Activated CD4-positive, alpha-beta T cell treated with anti-CD3 and anti-CD28 coated beads, Interleukin-2, amount 50 U/mL, for 16 hours (primary cell): ENCODE measurements around the gene TGM3.
A peak's percentile ranks its signal among the peaks of the same experiment; 100 is the strongest.

ENCODE experiments used
- DNase-seq: peaks from one replicate; pipeline ENCODE4 v3.0.0-alpha.2; 2020

TGM3 gene

GRCh38 chr20:2340823-2341222 lies 45.0 kb downstream of the TGM3 start:
- no peak for DNase-seq

- no peak for DNase-seq
Observed at GRCh38 chr20:2341336-2341735, 45.5 kb downstream of the TGM3 start.

- no peak for DNase-seq
Observed at GRCh38 chr20:2342243-2342642, 46.4 kb downstream of the TGM3 start.

GRCh38 chr20:2346188-2346587 lies 50.4 kb downstream of the TGM3 start:
- no peak for DNase-seq

GRCh38 chr20:2348336-2348735 lies 52.5 kb downstream of the TGM3 start:
- DNase-seq, result no peak

DNA sequence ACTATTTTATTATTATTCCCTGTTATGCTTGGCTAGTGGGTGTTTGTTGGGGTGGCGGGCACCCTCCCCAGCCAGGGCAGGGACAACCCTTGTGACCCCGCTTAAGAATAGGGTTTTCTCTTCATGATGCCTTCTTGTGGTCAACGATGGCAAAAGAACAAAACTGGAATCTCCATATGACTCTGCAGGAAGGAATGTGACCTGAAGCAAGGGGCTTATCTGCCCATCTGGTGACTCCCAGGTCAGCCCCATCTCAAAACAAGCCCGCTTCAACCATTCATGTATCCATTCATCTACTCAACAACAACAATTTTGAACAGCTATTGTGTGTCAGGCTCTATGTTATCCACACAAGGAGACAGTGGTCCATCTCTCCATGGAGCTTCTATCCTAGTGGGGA lies 54.0 kb downstream of the TGM3 start:
- no peak for DNase-seq

- DNase-seq, result no peak
Observed at GRCh38 chr20:2350606-2351005, 54.8 kb downstream of the TGM3 start.

DNA sequence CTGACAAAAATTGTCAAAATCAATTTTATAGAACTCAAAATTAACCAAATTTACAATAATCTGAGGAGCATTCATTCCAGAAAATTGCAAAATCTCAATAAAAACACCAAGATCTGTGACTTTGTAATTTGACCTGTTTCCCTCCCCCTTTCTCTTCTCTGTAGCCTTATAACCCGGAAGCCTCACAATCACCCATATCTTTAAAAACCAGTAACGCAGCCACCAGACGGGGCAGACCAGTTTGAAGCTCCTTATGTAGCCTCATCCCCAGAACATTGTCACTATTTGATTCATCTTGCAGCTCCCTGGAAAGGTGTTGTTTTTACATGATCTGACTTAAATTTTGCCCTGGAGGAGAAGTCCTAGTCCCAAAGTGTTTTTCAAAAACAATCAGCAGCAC lies 57.4 kb downstream of the TGM3 start:
- DNase-seq, result no peak

GRCh38 chr20:2357114-2357513 lies 61.3 kb downstream of the TGM3 start:
- no peak for DNase-seq

DNA sequence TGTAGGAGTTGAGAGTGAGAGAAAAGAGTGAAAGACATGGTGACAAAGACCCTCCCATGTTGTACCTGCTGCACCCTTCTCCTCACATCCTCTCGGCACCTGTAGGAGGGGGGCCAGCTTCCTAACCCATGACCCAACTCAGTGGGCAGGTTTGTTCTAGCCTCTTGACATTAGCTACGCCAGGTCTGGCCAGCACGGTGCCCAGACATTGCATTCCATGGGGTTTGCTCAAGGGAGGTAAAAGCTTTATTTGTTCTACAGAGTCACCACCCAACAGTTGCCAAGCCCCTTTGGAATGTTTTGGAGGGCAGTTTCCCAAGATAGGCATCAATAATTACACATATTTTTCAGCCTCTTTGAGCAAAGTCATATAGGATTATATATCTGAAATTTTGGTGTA lies 62.2 kb downstream of the TGM3 start:
- no peak for DNase-seq

DNA sequence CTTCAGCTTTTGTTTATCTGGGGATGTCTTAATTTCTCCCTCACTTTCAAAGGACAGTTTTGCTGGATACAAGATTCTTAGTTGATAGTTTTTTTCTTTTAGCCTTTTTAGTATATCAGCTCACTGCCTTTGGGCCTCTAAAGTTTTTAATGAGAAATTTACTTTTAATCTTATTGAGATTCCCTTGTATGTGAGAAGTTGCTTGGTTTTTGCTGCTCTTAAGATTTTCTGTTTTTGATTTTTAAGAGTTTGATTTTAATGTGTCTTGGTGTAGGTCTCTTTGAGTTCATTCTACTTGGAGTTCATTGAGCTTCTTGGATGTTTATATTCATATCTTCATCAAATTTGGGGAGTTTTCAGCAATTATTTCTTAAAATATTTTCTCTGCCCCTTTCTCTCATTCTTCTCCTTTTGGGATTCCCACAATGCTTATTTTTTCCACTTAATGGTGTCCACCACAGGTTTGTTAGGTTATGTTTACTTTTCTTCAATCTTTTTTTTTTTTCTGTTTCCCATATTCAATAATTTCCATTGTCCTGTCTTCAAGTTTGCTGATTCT lies 65.3 kb downstream of the TGM3 start:
- no peak for DNase-seq

GRCh38 chr20:2363187-2363586 lies 67.4 kb downstream of the TGM3 start:
- DNase-seq, result no peak

DNA sequence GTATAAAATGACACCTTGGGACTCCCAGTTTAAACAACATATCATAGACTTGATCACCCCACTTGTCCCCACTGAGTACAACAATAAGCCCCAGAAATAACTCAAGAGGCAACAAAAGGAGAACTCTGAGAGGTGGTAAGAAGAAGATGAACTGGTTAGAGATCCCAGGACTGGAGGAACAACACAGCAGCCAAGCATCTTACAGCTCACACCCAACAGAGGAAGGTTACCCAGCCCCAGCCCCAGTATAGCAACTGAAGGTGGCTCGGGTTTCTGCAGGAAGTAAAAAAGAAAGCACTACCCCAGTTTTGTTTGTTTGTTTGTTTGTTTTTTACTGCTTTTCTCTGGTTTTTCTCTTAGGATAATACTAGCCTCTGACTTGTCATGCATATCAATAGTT lies 67.8 kb downstream of the TGM3 start:
- no peak for DNase-seq

DNA sequence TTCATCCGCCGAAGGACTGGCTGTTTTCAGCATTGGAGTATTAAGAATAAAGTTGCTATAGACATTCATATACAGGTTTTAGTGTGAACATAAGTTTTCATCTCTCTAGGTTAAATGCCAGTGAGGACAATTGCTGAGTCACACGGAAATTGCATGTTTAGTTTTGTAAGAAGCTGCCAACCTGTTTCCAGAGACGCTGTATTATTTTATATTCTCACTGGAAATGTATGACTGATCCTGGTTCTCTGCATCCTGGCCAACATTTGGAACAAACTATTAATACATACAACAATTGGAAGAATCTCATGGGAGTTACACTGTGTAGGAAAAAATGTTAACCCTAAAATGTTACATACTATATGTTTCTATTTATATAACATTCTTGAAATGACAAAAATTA lies 68.2 kb downstream of the TGM3 start:
- DNase-seq, result no peak

- DNase-seq, result no peak
Observed at GRCh38 chr20:2365091-2365490, 69.3 kb downstream of the TGM3 start.

GRCh38 chr20:2365666-2366065 lies 69.9 kb downstream of the TGM3 start:
- DNase-seq, result no peak

DNA sequence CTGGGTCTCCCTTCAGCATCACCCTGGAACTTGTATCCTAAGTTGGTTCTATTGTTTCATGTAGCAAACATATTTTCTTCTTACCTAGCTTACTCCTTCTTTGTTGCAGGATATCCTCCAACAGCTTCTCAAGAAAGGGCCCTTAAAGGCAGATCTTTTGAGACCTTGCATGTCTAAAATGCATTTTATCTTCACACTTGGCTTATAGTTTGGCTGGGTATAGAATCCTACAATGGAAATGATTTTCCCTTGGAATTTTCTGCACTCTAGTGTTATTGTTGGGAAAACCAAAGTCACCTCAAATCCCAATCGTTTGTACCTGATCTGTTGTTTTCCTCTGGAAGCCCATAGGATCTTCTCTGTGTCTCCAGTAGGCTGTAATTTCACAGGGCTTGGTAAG lies 72.8 kb downstream of the TGM3 start:
- DNase-seq, result no peak

- DNase-seq, result no peak
Observed at GRCh38 chr20:2373098-2373497, 77.3 kb downstream of the TGM3 start.

DNA sequence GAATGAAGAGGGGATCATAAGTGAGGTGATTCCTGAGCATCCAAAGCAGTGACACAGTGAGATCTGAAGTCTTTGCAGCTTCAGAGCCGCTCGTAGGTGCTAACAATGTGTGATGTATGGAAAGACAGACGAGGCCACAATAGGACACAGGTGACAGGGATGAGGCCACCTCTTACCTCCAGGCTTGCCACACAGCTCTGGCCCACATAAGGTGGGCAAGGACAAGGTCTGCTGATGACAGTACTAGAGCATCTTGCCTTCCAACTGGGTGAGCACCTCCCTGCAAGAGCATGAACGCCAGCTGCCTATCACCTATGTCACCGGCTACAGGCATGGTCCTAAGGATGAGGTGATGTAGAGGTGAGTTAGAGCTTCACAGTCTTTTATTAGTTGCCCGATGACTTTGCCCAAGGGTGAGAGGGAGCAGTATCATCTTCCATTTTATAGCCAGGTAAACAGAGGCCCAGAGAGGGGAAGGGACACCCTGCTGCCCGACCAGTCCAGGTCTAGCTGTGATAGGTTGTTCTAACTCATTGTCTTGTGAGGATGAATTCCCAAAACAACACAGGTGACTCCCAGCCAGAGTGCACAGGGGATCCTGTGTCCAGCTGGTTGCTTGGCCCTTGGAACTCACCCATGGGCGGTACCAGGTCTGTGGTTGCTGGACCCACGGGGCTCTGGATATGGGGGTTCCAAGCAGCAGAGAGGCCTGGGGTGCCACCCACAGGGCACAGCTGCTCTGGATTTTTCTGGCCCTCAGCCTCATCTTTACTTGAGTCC lies 78.7 kb downstream of the TGM3 start:
- no peak for DNase-seq

DNA sequence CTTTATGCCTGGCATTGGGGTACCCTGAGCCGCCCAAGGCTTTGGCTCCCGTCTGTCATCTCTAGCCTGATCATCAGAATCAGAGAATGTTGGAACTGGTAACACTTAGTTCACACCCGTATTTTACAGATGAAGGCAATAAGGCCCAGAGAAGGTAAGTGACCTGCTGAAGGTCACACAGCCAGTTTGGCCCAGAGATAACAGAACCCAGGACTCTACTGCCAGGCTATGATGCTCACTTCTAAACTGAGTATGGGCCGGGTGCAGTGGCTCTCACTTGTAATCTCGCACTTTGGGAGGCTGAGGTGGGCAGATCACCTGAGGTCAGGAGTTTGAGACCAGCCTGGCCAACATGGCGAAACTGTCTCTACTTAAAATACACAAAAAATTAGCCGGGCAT lies 83.1 kb downstream of the TGM3 start:
- no peak for DNase-seq

GRCh38 chr20:2379511-2380229 lies 83.9 kb downstream of the TGM3 start:
- DNase-seq, result peak; percentile 51

- DNase-seq, result no peak
Observed at GRCh38 chr20:2380601-2381000, 84.8 kb downstream of the TGM3 start, which contains the start of gene TGM6. Gene TGM6, plus strand, starts transcription at chr20:2380901. Its CDS starts 68 bp downstream, at chr20:2380969.

GRCh38 chr20:2381303-2381702 lies 85.5 kb downstream of the TGM3 start:
- DNase-seq, result no peak

DNA sequence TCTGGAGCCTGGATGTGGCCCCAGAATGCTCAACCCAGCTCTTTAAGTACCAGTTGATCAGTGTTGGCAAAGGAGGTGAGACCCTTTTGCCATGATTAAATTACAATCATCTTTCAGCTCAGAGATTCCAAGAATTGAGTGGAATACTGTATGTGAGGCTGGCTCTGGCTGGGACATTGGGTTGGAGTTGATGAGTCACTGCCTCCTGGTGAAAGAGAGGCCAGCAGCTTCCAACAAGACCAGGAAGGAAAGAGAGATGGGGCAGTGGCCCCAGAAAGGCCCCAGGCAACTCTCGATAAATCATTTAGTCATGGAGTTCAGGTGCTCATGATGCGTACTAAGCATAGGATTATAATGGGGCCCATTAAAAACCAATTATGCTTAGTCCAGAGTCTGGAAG lies 87.0 kb downstream of the TGM3 start:
- DNase-seq, result no peak
